ENCODE data around the gene BANP. TPM values are rescaled to one million over a fixed set of nuclear protein-coding genes. Genes with fewer than 3 reads are reported as not detected.

The BANP gene
- total RNA-seq, 1 donor from 2014 or later = 30.4 TPM

- Histone ChIP-seq H3K27ac (no peak overlapping the region), H3K9ac (no peak overlapping the region), H3F3A (ENCODE audit: low read depth) (peaks cover 15% of the 10 kb centered on the region), H3K79me2 (ENCODE audit: low read depth) (no peaks in the 10 kb centered on the region), H3K9me3 (ENCODE audit: low read depth) (no peaks in the 10 kb centered on the region), H3K36me3 (no peaks in the 10 kb centered on the region), H3K4me1 (peaks cover 13% of the 10 kb centered on the region), H3K4me2 (no peak overlapping the region), H4K20me1 (ENCODE audit: low read depth) (no peaks in the 10 kb centered on the region), H3K4me3 (no peak overlapping the region), H3K27me3 (no peaks in the 10 kb centered on the region), H2AFZ (replicated peaks) (no peak overlapping the region)
- no peaks in the 10 kb centered on the region for H3K9me3 Mint-ChIP-seq
- peaks cover 27% of the 10 kb centered on the region for H3K36me3 Mint-ChIP-seq
- DNase-seq (ENCODE audit: low spot score) = no peak
- no peak overlapping the region for H3K4me3 Mint-ChIP-seq
- TF ChIP-seq EZH2phosphoT487 (IDR thresholded peaks at IDR 0.05) = no peak
- TF ChIP-seq EZH2 (IDR thresholded peaks at IDR 0.05) = no peak
- TF ChIP-seq, protein P1, sequence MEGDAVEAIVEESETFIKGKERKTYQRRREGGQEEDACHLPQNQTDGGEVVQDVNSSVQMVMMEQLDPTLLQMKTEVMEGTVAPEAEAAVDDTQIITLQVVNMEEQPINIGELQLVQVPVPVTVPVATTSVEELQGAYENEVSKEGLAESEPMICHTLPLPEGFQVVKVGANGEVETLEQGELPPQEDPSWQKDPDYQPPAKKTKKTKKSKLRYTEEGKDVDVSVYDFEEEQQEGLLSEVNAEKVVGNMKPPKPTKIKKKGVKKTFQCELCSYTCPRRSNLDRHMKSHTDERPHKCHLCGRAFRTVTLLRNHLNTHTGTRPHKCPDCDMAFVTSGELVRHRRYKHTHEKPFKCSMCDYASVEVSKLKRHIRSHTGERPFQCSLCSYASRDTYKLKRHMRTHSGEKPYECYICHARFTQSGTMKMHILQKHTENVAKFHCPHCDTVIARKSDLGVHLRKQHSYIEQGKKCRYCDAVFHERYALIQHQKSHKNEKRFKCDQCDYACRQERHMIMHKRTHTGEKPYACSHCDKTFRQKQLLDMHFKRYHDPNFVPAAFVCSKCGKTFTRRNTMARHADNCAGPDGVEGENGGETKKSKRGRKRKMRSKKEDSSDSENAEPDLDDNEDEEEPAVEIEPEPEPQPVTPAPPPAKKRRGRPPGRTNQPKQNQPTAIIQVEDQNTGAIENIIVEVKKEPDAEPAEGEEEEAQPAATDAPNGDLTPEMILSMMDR (IDR thresholded peaks at IDR 0.05) = no peak
- H3K27me3 Mint-ChIP-seq (ENCODE audit: insufficient read depth, low read depth) = no peaks in the 10 kb centered on the region
- H3K27ac Mint-ChIP-seq = peak overlapping the region; percentile 50
- peaks cover 8% of the 10 kb centered on the region for H3K4me1 Mint-ChIP-seq
Observed at GRCh38 chr16:88010968-88011483, 59.8 kb downstream of the BANP start.

DNA sequence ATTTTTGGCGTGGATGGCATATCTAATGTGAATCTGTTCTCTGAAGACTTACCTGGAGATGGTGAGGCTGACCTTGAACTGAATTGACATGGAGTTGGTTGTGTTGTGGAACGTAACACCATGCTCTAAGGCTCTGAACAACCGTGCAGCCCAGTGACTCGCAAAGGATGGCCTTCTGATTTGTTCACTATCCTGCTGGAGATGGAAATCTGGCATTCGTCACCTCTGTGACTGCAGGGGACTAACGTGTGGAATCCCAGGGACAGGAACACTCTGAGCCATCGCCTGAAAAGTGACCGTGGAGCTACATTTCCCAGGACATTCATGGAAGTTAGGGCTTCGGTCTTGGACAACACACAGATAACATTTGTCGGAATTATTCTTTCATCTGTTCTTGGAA, 61.1 kb downstream of the BANP start:
- no peak for DNase-seq (ENCODE audit: low spot score)
- Mint-ChIP-seq H3K36me3 (peaks cover 21% of the 10 kb centered on the region), H3K9me3 (no peaks in the 10 kb centered on the region), H3K4me1 (peaks cover 8% of the 10 kb centered on the region), H3K27me3 (ENCODE audit: insufficient read depth, low read depth) (no peaks in the 10 kb centered on the region), H3K4me3 (no peak overlapping the region), H3K27ac (no peak overlapping the region)
- Histone ChIP-seq H3K79me2 (ENCODE audit: low read depth) (no peaks in the 10 kb centered on the region), H3K9ac (no peak overlapping the region), H4K20me1 (ENCODE audit: low read depth) (no peaks in the 10 kb centered on the region), H3K4me3 (no peak overlapping the region), H3K27me3 (no peaks in the 10 kb centered on the region), H3K36me3 (no peaks in the 10 kb centered on the region), H3K4me2 (no peak overlapping the region), H3K4me1 (peaks cover 13% of the 10 kb centered on the region), H3K9me3 (ENCODE audit: low read depth) (no peaks in the 10 kb centered on the region), H2AFZ (replicated peaks) (no peak overlapping the region), H3F3A (ENCODE audit: low read depth) (peaks cover 15% of the 10 kb centered on the region), H3K27ac (no peak overlapping the region)
- TF ChIP-seq, protein P1 (IDR thresholded peaks at IDR 0.05) = no peak
- TF ChIP-seq EZH2 (IDR thresholded peaks at IDR 0.05) (no peak), EZH2phosphoT487 (IDR thresholded peaks at IDR 0.05) (no peak)

DNA sequence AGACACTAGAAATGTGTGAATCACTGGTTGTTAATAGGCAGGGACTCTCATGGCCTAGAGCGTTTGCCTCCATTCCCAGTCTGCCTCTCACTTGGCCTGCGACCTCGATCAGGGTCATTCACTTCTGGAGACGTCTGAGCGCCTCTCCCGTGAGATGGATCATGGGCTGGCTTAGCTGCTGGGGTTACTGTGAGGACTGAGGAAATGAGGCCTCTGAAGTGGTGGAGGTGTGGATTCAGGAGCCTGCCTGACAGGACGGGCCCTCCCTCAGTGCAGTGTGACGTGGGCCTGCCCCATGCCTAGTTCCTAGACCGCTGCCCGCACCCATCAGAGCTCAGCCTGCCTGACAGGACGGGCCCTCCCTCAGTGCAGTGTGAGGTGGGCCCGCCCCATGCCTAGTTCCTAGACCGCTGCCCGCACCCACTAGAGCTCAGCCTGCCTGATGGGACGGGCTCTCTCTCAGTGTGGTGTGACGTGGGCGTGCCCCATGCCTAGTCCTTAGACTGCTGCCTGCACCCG, 61.9 kb downstream of the BANP start:
- Histone ChIP-seq H3F3A (ENCODE audit: low read depth) (peaks cover 15% of the 10 kb centered on the region), H3K9me3 (ENCODE audit: low read depth) (no peaks in the 10 kb centered on the region), H3K9ac (no peak overlapping the region), H3K4me2 (no peak overlapping the region), H3K27me3 (no peaks in the 10 kb centered on the region), H2AFZ (replicated peaks) (no peak overlapping the region), H3K27ac (no peak overlapping the region), H4K20me1 (ENCODE audit: low read depth) (no peaks in the 10 kb centered on the region), H3K36me3 (no peaks in the 10 kb centered on the region), H3K4me3 (no peak overlapping the region), H3K4me1 (peaks cover 13% of the 10 kb centered on the region), H3K79me2 (ENCODE audit: low read depth) (no peaks in the 10 kb centered on the region)
- H3K9me3 Mint-ChIP-seq = no peaks in the 10 kb centered on the region
- H3K36me3 Mint-ChIP-seq = peaks cover 14% of the 10 kb centered on the region
- no peak for DNase-seq (ENCODE audit: low spot score)
- H3K27me3 Mint-ChIP-seq (ENCODE audit: insufficient read depth, low read depth) = no peaks in the 10 kb centered on the region
- H3K27ac Mint-ChIP-seq = no peak overlapping the region
- no peak for TF ChIP-seq EZH2phosphoT487 (IDR thresholded peaks at IDR 0.05)
- TF ChIP-seq, protein P1 (IDR thresholded peaks at IDR 0.05) = no peak
- TF ChIP-seq EZH2 (IDR thresholded peaks at IDR 0.05) = no peak
- peaks cover 8% of the 10 kb centered on the region for H3K4me1 Mint-ChIP-seq
- H3K4me3 Mint-ChIP-seq = no peak overlapping the region

Measured in neural progenitor cell (in vitro differentiated cells).